NCI-H1436 (cell line): ENCODE results near the gene UIMC1.

Source experiments
- DNase-seq: peaks from one replicate; lab custom pipeline; 2025; lab: John Stamatoyannopoulos, UW

Gene UIMC1

GRCh38 chr5:176902102-176902814 lies 104.3 kb downstream of the UIMC1 start:
- DNase-seq: no peak

GRCh38 chr5:176901260-176902101 lies 105.1 kb downstream of the UIMC1 start:
- DNase-seq: no peak

- no peak for DNase-seq
Observed at GRCh38 chr5:176900780-176901204, 105.8 kb downstream of the UIMC1 start.

GRCh38 chr5:176899946-176900779 lies 106.4 kb downstream of the UIMC1 start:
- DNase-seq: no peak

- no peak for DNase-seq
Observed at GRCh38 chr5:176899296-176899891, 107.2 kb downstream of the UIMC1 start, which contains the start of gene HK3. Gene HK3 (minus strand): TSS chr5:176899346. CDS start chr5:176896159, 3,187 bp downstream.

- no peak for DNase-seq
Observed at GRCh38 chr5:176897263-176897662, 109.3 kb downstream of the UIMC1 start.

GRCh38 chr5:176895831-176896230 lies 110.7 kb downstream of the UIMC1 start:
- DNase-seq: no peak

GRCh38 chr5:176894298-176894697 lies 112.3 kb downstream of the UIMC1 start:
- no peak for DNase-seq

- DNase-seq: no peak
Observed at GRCh38 chr5:176892663-176893062, 113.9 kb downstream of the UIMC1 start.

- DNase-seq: no peak
Observed at GRCh38 chr5:176891331-176891958, 115.1 kb downstream of the UIMC1 start.

GRCh38 chr5:176890455-176891330 lies 115.9 kb downstream of the UIMC1 start:
- no peak for DNase-seq

- no peak for DNase-seq
Observed at GRCh38 chr5:176889321-176890280, 117.0 kb downstream of the UIMC1 start.

GRCh38 chr5:176888865-176889165 lies 117.8 kb downstream of the UIMC1 start:
- no peak for DNase-seq

GRCh38 chr5:176888016-176888864 lies 118.3 kb downstream of the UIMC1 start:
- no peak for DNase-seq

GRCh38 chr5:176887252-176887849 lies 119.2 kb downstream of the UIMC1 start:
- DNase-seq: no peak

GRCh38 chr5:176886336-176887251 lies 120.0 kb downstream of the UIMC1 start:
- no peak for DNase-seq

GRCh38 chr5:176884571-176884890 lies 122.0 kb downstream of the UIMC1 start:
- no peak for DNase-seq
